Stimulated activated CD8-positive, alpha-beta memory T cell treated with anti-CD3 and anti-CD28 coated beads, Interleukin-4, amount 100 ng/mL, for 1 hour (primary cell): Measurements from ENCODE around the gene RTL5.
A peak's percentile ranks its signal among the peaks of the same experiment; 100 is the strongest.

Experiments
- DNase-seq, 2 donors: peaks; one replicate each; pipeline ENCODE4 v3.0.0-alpha.2; 2020; ENCODE audit warnings: low read depth in 2 of 2, low spot score in 1 of 2

Gene RTL5

GRCh38 chrX:72110051-72110875, 21.5 kb downstream of the RTL5 start:
- no peak for DNase-seq

GRCh38 chrX:72108666-72109065, 23.0 kb downstream of the RTL5 start:
- DNase-seq = no peak

GRCh38 chrX:72107841-72108595, 23.7 kb downstream of the RTL5 start:
- DNase-seq = no peak

- no peak for DNase-seq
Observed at GRCh38 chrX:72107320-72107719, 24.4 kb downstream of the RTL5 start.

- DNase-seq = peak in 1 of 2 donors; percentile 31
Observed at GRCh38 chrX:72105436-72105835, 26.3 kb downstream of the RTL5 start.

GRCh38 chrX:72102760-72103159, 29.0 kb downstream of the RTL5 start:
- DNase-seq = no peak

- no peak for DNase-seq
Observed at GRCh38 chrX:72102126-72102525, 29.6 kb downstream of the RTL5 start.

- DNase-seq = no peak
Observed at GRCh38 chrX:72101597-72102037, 30.1 kb downstream of the RTL5 start.

GRCh38 chrX:72100824-72101351, 30.8 kb downstream of the RTL5 start:
- DNase-seq = peak; percentile 27 to 38

GRCh38 chrX:72100051-72100755, 31.5 kb downstream of the RTL5 start:
- no peak for DNase-seq

- DNase-seq = no peak
Observed at GRCh38 chrX:72097098-72097497, 34.6 kb downstream of the RTL5 start.

GRCh38 chrX:72095370-72095769, 36.3 kb downstream of the RTL5 start:
- no peak for DNase-seq

- DNase-seq = peak in 1 of 2 donors; percentile 33
Observed at GRCh38 chrX:72094894-72095293, 36.8 kb downstream of the RTL5 start.

GRCh38 chrX:72089254-72089653, 42.5 kb downstream of the RTL5 start:
- no peak for DNase-seq

- DNase-seq = no peak
Observed at GRCh38 chrX:72088761-72089160, 43.0 kb downstream of the RTL5 start.

- no peak for DNase-seq
Observed at GRCh38 chrX:72086995-72087394, 44.7 kb downstream of the RTL5 start.

- no peak for DNase-seq
Observed at GRCh38 chrX:72084114-72084513, 47.6 kb downstream of the RTL5 start.

- DNase-seq = no peak
Observed at GRCh38 chrX:72083291-72083690, 48.4 kb downstream of the RTL5 start.

- DNase-seq = no peak
Observed at GRCh38 chrX:72081605-72082320, 50.0 kb downstream of the RTL5 start.

GRCh38 chrX:72080800-72081199, 50.9 kb downstream of the RTL5 start:
- DNase-seq = no peak

- no peak for DNase-seq
Observed at GRCh38 chrX:72080150-72080549, 51.6 kb downstream of the RTL5 start.
